ENCODE results near the gene KASH5.

GRCh38 chr19:49453757-49454240, 65.8 kb downstream of the KASH5 start:
- TF ChIP-seq CTCF (IDR thresholded peaks at IDR 0.05) (no peak), EZH2 (IDR thresholded peaks at IDR 0.05; ENCODE audit: borderline replicate concordance, insufficient read depth, low read depth, low read length, poor library complexity, severe bottlenecking) (no peak)

Measured in B cell (primary cell).